ENCODE data around the gene KIF21B. TPM values are rescaled to one million over a fixed set of nuclear protein-coding genes. Genes with fewer than 3 reads are reported as not detected.
A peak's percentile ranks its signal among the peaks of the same experiment; 100 is the strongest.

The KIF21B gene
- total and polyA plus RNA-seq, 2 experiments from 2014 or later = 0.29 to 3.5 TPM

DNA sequence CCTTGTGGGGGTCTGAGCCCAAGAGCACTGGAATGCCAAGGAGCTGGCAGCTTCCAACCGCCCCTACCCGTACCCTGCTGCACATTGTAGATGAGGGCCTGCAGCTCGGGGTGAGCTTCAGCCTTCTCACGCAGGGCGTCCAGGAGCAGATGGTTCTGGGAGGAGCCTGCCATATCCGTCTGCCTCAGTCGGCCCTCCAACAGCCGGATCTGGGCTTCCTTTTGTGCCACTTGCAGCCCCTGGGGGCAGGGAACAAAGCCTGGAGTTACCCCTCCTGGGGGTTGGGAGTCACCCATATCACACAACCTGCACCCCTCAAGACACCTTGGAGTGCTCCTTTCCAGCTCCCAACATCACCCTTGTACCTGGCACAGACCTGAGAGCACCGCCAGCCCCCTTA is 34.8 kb downstream of the KIF21B start:
- Histone ChIP-seq H3K27me3 (no peaks in the 10 kb centered on the region), H3K4me1 (ENCODE audit: low read depth) (no peaks in the 10 kb centered on the region), H3K27ac (no peak overlapping the region), H3K4me3 (no peak overlapping the region), H3K36me3 (no peaks in the 10 kb centered on the region), H3K9me3 (ENCODE audit: low read depth) (no peaks in the 10 kb centered on the region)
- no peak for DNase-seq (ENCODE audit: low read depth in 1 of 2, low spot score in 1 of 2)
- TF ChIP-seq, protein P1, sequence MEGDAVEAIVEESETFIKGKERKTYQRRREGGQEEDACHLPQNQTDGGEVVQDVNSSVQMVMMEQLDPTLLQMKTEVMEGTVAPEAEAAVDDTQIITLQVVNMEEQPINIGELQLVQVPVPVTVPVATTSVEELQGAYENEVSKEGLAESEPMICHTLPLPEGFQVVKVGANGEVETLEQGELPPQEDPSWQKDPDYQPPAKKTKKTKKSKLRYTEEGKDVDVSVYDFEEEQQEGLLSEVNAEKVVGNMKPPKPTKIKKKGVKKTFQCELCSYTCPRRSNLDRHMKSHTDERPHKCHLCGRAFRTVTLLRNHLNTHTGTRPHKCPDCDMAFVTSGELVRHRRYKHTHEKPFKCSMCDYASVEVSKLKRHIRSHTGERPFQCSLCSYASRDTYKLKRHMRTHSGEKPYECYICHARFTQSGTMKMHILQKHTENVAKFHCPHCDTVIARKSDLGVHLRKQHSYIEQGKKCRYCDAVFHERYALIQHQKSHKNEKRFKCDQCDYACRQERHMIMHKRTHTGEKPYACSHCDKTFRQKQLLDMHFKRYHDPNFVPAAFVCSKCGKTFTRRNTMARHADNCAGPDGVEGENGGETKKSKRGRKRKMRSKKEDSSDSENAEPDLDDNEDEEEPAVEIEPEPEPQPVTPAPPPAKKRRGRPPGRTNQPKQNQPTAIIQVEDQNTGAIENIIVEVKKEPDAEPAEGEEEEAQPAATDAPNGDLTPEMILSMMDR (IDR thresholded peaks at IDR 0.05; ENCODE audit: low read depth, low read length) = no peak

DNA sequence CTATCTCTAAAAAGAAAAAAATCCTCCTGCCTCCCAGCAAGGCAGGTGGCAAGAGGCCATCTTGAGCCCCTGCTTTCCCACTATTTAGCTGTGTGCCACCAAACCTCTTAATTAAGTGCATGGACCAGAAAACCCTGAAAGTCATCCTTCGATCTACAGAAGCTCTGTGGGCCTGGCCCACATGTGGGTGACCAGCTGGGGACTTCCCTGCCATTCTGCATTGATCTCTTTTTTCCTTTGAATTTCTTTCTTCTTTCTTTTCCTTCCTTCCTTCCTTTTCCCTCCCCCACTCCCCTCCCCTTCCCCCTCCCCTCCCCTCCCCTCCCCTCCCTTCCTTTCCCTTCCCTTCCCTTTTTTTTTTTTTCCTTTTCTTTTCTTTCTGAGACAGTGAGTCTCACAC is 38.0 kb downstream of the KIF21B start:
- H3K36me3 ChIP-seq = no peaks in the 10 kb centered on the region
- DNase-seq (ENCODE audit: low read depth in 1 of 2, low spot score in 1 of 2) = no peak
- H3K27ac ChIP-seq = no peak overlapping the region
- no peaks in the 10 kb centered on the region for H3K9me3 ChIP-seq (ENCODE audit: low read depth)
- TF ChIP-seq, protein P1 (IDR thresholded peaks at IDR 0.05; ENCODE audit: low read depth, low read length) = no peak
- peaks cover 8% of the 10 kb centered on the region for H3K4me1 ChIP-seq (ENCODE audit: low read depth)
- H3K27me3 ChIP-seq = no peaks in the 10 kb centered on the region
- H3K4me3 ChIP-seq = no peak overlapping the region

DNA sequence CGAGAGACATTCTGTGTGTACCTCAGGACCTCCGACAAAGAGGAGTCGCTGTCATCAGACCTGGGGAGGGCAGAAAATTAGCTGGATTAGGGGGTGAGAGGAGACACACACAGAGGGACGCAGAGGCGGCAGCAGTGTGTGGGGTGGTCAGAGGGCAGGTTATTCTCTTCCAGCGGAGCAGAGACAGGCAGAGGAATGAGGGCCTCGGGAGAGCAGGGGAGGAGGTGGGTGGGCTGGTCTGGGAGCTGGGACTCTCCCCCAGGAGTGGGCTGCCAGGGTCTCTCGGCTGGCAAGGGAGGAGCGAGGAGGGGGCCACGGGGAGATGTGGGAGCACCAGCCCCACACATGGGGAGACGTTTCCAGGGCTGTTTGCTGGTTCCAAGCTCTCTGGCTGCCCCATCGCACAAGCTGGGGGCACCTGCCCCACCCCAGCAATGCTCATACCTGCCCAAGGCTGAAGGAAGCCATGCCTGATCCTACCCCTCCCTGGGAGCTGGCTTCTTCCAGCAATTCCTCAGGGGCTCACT is 40.4 kb downstream of the KIF21B start:
- Histone ChIP-seq H3K9me3 (ENCODE audit: low read depth) (no peaks in the 10 kb centered on the region), H3K27me3 (no peaks in the 10 kb centered on the region), H3K27ac (no peak overlapping the region), H3K4me1 (ENCODE audit: low read depth) (peaks cover 8% of the 10 kb centered on the region), H3K36me3 (no peaks in the 10 kb centered on the region), H3K4me3 (no peak overlapping the region)
- DNase-seq (ENCODE audit: low read depth in 1 of 2, low spot score in 1 of 2) = no peak
- TF ChIP-seq, protein P1 (IDR thresholded peaks at IDR 0.05; ENCODE audit: low read depth, low read length) = no peak

DNA sequence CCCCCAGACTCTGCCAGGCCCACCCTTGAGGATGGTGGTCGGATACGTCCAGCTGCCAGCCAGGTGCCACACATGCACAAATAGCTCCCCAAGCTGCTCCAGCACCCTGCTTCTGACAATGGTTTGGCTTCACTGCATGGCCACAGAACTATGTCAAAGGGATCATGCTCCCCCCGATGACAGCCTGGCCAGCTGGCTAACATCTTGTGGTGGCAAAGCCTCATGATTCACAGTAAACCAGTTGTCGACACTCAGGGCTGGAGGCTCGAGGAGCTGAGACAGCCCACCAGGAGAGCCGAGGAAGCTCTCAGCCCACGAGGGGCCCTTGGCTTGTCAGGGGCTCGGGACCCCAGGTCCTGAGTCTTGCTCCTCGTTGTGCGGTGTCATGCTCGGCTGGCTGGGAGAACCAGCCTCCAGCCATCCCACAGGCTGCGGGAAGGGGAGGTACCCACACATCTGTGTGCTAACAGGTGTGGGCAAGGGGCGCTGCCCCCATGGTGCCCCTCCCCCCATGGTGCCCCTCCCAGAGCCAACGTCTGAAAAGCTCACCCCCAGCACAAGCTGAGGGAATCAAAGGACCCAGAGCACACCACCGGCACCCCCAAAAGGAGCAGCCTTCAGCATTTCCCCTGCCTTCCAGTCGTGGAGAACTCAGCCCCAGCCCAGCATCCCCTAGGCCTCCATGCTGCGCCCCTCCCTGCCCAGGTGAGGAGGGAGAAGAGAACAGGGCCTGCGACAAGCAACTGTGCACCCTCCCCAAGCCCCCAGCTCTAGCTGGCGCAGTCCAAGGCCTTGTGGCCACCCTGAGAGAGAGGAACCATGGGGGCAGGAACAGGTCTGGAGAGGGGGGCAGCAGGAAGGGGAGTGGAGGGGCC is 41.2 kb downstream of the KIF21B start:
- Histone ChIP-seq H3K27ac (no peak overlapping the region), H3K4me1 (ENCODE audit: low read depth) (peaks cover 8% of the 10 kb centered on the region), H3K4me3 (no peak overlapping the region), H3K27me3 (no peaks in the 10 kb centered on the region), H3K36me3 (no peaks in the 10 kb centered on the region), H3K9me3 (ENCODE audit: low read depth) (no peaks in the 10 kb centered on the region)
- TF ChIP-seq, protein P1 (IDR thresholded peaks at IDR 0.05; ENCODE audit: low read depth, low read length) = no peak
- peak; percentile 83 to 92 for DNase-seq (ENCODE audit: low read depth in 1 of 2, low spot score in 1 of 2)

DNA sequence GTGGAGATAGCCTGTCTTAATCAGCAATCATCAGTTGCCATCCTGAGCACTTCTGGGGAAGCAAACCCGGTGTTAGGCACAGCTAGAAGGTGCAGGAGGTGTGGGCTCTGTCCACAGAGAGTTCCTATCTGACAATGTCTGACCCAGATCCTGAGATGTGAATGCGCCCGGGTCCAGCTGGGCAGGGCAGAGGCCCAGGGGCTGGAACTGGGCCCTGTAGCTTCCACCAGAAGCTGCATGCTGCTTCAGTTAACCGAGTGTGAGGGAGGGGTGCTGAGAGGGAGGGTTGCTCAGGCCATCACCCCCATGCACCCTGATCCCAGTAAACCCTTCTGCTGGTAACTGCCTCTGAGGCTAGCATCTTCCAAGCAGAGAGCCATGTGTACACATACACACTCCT is 42.2 kb downstream of the KIF21B start:
- Histone ChIP-seq H3K4me3 (no peak overlapping the region), H3K27me3 (no peaks in the 10 kb centered on the region), H3K4me1 (ENCODE audit: low read depth) (peaks cover 8% of the 10 kb centered on the region), H3K9me3 (ENCODE audit: low read depth) (no peaks in the 10 kb centered on the region), H3K36me3 (no peaks in the 10 kb centered on the region), H3K27ac (no peak overlapping the region)
- TF ChIP-seq, protein P1 (IDR thresholded peaks at IDR 0.05; ENCODE audit: low read depth, low read length) = no peak
- DNase-seq (ENCODE audit: low read depth in 1 of 2, low spot score in 1 of 2) = no peak

Measured in cardiac muscle cell (in vitro differentiated cells and primary cell).